WTC11 (cell line): ENCODE data around the gene TMEM181.

ENCODE experiments used
- CREB1 ChIP-seq: sonication (generic); formaldehyde crosslinking; IDR thresholded peaks from 2 replicates; pipeline ENCODE4 v1.8.0; 2023; ENCODE audit warnings: mild to moderate bottlenecking, missing genetic modification reagents
- GABPB1 ChIP-seq: sonication (generic); formaldehyde crosslinking; IDR thresholded peaks from 2 replicates; pipeline ENCODE4 v1.8.1; 2023; ENCODE audit warnings: mild to moderate bottlenecking, missing genetic modification reagents
- NFYB ChIP-seq: sonication (generic); formaldehyde crosslinking; conservative IDR thresholded peaks from 2 replicates; pipeline ENCODE4 v1.8.0; 2022; ENCODE audit warnings: low read depth, missing genetic modification reagents
- SMAD4 ChIP-seq: sonication (generic); formaldehyde crosslinking; IDR thresholded peaks from 2 replicates; pipeline ENCODE4 v1.8.0; 2022; ENCODE audit warnings: mild to moderate bottlenecking, missing genetic modification reagents
- TF ChIP-seq, protein P1 (sequence below): fragments of 200-600 bp; IDR thresholded peaks from 2 replicates; pipeline ENCODE4 v1.8.0; 2022; ENCODE audit warnings: antibody characterized with exemption
- TF ChIP-seq, protein P2 (sequence below): sonication (generic); formaldehyde crosslinking; IDR thresholded peaks from 2 replicates; pipeline ENCODE4 v1.8.1; 2023; ENCODE audit warnings: mild to moderate bottlenecking, missing genetic modification reagents, moderate library complexity

GRCh38 chr6:158593670-158594069 is 33.8 kb downstream of the TMEM181 start:
- TF ChIP-seq, protein P1, sequence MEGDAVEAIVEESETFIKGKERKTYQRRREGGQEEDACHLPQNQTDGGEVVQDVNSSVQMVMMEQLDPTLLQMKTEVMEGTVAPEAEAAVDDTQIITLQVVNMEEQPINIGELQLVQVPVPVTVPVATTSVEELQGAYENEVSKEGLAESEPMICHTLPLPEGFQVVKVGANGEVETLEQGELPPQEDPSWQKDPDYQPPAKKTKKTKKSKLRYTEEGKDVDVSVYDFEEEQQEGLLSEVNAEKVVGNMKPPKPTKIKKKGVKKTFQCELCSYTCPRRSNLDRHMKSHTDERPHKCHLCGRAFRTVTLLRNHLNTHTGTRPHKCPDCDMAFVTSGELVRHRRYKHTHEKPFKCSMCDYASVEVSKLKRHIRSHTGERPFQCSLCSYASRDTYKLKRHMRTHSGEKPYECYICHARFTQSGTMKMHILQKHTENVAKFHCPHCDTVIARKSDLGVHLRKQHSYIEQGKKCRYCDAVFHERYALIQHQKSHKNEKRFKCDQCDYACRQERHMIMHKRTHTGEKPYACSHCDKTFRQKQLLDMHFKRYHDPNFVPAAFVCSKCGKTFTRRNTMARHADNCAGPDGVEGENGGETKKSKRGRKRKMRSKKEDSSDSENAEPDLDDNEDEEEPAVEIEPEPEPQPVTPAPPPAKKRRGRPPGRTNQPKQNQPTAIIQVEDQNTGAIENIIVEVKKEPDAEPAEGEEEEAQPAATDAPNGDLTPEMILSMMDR = no peak
- TF ChIP-seq, protein P2, sequence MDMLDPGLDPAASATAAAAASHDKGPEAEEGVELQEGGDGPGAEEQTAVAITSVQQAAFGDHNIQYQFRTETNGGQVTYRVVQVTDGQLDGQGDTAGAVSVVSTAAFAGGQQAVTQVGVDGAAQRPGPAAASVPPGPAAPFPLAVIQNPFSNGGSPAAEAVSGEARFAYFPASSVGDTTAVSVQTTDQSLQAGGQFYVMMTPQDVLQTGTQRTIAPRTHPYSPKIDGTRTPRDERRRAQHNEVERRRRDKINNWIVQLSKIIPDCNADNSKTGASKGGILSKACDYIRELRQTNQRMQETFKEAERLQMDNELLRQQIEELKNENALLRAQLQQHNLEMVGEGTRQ = no peak
- TF ChIP-seq GABPB1 (no peak), SMAD4 (no peak), NFYB (no peak), CREB1 (no peak)
